Measurements from ENCODE around the gene EPHB1. TPM values are rescaled to one million over a fixed set of nuclear protein-coding genes. Genes with fewer than 3 reads are reported as not detected.

EPHB1 gene
- total RNA-seq, 3 donors from 2014 or later: 1.8 to 5.9 (median 3.4) TPM

DNA sequence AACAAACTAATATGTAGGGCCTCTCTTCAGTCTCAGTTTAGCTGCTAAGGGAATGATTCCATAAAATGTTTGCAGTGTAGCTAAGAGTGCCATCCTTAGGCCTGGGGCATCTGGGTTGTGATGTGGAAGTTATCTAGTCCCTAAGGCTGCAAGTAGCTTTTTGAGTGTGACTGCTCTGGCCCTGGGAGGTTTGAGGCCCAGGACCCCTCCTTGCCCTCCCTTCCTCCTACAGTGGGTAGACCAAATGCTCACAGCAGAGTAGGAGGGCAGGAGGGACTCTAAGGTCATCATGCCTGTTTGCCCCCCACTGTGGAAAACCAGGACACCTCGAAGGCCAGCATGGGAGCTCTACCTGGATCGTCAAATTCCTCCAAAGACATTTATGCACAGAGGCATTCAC lies 115.0 kb downstream of the EPHB1 start:
- intact Hi-C loops (cut with DNase I; ENCODE audit: low total_unique reads): no loop called here
- H3K27me3 ChIP-seq: no peaks in the 10 kb centered on the region

DNA sequence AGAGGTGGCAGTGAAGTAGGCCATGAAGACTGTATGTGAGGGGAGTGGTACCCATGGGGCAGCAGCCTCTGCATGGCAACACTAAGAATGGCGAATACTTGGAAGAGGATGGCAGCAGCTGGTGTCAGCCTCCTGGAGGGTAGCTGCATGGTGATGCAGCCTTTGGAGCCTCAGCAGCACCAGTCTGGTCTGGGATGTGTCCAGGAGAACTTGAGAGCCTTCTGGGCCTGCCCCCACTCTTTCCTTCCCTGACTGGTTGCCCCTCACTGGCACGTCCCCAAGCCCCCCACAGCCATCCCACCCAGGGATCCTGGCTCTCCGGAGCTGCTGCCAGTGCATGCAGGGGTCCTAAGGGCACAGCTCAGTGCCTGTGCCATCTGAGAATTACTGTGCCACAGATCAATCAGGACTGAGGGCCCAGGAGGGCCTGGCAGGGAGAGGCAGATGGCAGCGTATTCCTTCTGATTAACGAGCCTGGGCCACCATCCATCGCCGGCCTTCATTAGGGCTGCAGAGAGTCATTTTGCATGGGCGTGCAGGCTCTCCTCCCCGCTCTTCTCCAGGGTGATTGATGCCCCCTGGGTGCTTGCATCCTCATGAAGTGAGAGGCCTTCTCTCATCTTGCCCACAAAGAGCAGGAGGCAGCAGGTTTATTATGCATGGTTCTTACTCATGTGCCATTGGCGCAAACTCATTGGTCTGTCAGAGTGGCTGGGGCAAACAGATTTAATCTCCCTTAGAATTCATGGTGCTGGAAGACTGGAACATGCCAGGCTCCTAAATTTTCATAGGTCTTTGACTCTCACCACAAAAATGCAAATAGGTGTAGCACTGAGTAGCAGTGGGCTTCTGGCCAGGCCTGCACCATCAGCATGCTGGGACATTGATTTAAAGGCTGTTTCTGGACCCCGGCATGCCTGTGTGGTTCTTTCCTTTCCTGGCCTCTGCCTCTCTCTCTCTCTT lies 116.8 kb downstream of the EPHB1 start:
- TF ChIP-seq, protein P1, sequence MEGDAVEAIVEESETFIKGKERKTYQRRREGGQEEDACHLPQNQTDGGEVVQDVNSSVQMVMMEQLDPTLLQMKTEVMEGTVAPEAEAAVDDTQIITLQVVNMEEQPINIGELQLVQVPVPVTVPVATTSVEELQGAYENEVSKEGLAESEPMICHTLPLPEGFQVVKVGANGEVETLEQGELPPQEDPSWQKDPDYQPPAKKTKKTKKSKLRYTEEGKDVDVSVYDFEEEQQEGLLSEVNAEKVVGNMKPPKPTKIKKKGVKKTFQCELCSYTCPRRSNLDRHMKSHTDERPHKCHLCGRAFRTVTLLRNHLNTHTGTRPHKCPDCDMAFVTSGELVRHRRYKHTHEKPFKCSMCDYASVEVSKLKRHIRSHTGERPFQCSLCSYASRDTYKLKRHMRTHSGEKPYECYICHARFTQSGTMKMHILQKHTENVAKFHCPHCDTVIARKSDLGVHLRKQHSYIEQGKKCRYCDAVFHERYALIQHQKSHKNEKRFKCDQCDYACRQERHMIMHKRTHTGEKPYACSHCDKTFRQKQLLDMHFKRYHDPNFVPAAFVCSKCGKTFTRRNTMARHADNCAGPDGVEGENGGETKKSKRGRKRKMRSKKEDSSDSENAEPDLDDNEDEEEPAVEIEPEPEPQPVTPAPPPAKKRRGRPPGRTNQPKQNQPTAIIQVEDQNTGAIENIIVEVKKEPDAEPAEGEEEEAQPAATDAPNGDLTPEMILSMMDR (IDR thresholded peaks at IDR 0.05): no peak
- no peak for TF ChIP-seq POLR2A (IDR thresholded peaks at IDR 0.05)
- no peak for TF ChIP-seq POLR2AphosphoS5 (IDR thresholded peaks at IDR 0.05)

More for the DNA sequence above, 115.0 kb downstream of the EPHB1 start:
- DNase-seq (ENCODE audit: low spot score in 2 of 2): no peak
- TF ChIP-seq POLR2A (IDR thresholded peaks at IDR 0.05): no peak
- TF ChIP-seq, protein P1 (IDR thresholded peaks at IDR 0.05): no peak
- no peak for TF ChIP-seq POLR2AphosphoS5 (IDR thresholded peaks at IDR 0.05)
- no peaks in the 10 kb centered on the region for H3K4me1 ChIP-seq
- H3K27ac ChIP-seq: no peak overlapping the region
- no peak overlapping the region for H3K4me3 ChIP-seq
- H3K9me3 ChIP-seq: no peaks in the 10 kb centered on the region
- H3K36me3 ChIP-seq: no peaks in the 10 kb centered on the region

DNA sequence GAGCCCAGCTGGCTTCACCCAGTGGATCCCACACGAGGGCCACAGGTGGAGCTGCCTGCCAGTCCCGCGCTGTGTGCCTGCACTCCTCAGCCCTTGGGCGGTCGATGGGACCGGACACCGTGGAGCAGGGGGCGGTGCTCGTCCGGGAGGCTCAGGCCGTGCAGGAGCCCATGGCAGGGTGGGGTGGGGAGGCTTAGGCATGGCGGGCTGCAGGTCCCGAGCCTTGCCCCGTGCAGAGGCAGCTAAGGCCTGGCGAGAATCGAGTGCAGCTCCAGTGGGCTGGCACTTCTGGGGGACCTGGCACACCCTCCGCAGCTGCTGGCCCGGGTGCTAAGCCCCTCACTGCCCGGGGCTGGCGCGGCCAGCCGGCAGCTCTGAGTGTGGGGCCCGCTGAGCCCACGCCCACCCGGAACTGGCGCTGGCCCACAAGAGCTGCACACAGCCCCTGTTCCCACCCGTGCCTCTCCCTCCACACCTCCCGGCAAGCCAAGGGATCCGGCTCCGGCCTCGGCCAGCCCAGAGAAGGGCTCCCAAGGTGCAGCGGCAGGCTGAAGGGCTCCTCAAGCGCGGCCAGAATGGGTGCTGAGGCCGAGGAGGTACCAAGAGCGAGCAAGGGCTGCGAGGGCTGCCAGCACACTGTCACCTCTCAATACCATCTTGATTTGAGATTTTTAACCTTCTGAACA lies 121.4 kb downstream of the EPHB1 start:
- Histone ChIP-seq H3K36me3 (no peaks in the 10 kb centered on the region), H3K9me3 (no peaks in the 10 kb centered on the region), H3K27me3 (no peaks in the 10 kb centered on the region), H3K27ac (no peak overlapping the region), H3K4me1 (no peaks in the 10 kb centered on the region), H3K4me3 (no peak overlapping the region)
- TF ChIP-seq, protein P1 (IDR thresholded peaks at IDR 0.05): no peak
- TF ChIP-seq POLR2AphosphoS5 (IDR thresholded peaks at IDR 0.05): no peak
- TF ChIP-seq POLR2A (IDR thresholded peaks at IDR 0.05): no peak
- DNase-seq (ENCODE audit: low spot score in 2 of 2): no peak
- intact Hi-C loops (cut with DNase I; ENCODE audit: low total_unique reads): no loop called here

More for the DNA sequence above, 116.8 kb downstream of the EPHB1 start:
- Histone ChIP-seq H3K27me3 (no peaks in the 10 kb centered on the region), H3K9me3 (no peaks in the 10 kb centered on the region), H3K36me3 (no peaks in the 10 kb centered on the region), H3K4me3 (no peak overlapping the region), H3K27ac (no peak overlapping the region), H3K4me1 (no peaks in the 10 kb centered on the region)
- intact Hi-C loops (cut with DNase I; ENCODE audit: low total_unique reads): no loop called here
- DNase-seq (ENCODE audit: low spot score in 2 of 2): no peak

DNA sequence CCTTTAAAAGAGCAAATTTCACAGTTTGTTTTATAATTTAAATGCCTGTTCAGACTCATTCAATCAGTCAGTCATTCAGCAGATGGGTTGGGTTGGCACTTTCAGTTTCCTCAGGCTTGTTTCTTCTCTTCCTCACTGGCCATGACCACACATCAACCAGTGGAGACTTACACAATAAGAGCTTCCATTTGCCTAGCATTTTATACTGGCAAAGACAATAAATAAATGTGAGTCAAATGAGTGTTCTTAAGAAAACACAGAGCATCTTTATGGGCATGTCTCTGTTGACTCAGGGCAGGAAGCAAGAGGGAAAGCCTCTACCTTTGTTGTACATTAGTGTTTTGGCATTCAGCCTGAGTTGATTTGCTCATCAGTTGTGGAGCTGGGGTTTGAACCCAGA lies 122.6 kb downstream of the EPHB1 start:
- Histone ChIP-seq H3K27me3 (no peaks in the 10 kb centered on the region), H3K36me3 (no peaks in the 10 kb centered on the region), H3K4me3 (no peak overlapping the region), H3K9me3 (no peaks in the 10 kb centered on the region), H3K4me1 (no peaks in the 10 kb centered on the region), H3K27ac (no peak overlapping the region)
- intact Hi-C loops (cut with DNase I; ENCODE audit: low total_unique reads): no loop called here
- DNase-seq (ENCODE audit: low spot score in 2 of 2): no peak
- TF ChIP-seq POLR2A (IDR thresholded peaks at IDR 0.05) (no peak), POLR2AphosphoS5 (IDR thresholded peaks at IDR 0.05) (no peak)
- TF ChIP-seq, protein P1 (IDR thresholded peaks at IDR 0.05): no peak

DNA sequence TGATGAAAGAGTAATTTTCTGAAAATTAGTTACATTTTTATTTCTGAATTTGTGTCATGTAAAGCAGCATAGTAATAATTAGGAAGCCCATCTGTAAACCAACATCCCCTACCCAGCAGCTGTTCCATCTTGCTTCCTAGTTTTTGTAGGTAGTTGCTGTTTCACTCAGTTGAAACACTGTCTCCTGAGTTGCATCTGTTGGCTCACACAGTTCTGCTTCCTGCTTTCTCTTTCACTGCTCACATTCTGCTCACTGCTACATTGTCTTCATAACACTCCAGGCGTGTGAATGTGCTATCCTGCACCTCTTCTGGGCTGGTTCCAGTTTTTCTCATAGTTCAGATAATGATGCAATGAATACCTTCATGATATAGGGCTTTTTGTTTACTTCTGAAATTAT lies 123.4 kb downstream of the EPHB1 start:
- H3K36me3 ChIP-seq: no peaks in the 10 kb centered on the region
- no peak overlapping the region for H3K27ac ChIP-seq
- intact Hi-C loops (cut with DNase I; ENCODE audit: low total_unique reads): no loop called here
- no peaks in the 10 kb centered on the region for H3K4me1 ChIP-seq
- no peak for DNase-seq (ENCODE audit: low spot score in 2 of 2)
- no peaks in the 10 kb centered on the region for H3K9me3 ChIP-seq
- no peak overlapping the region for H3K4me3 ChIP-seq
- H3K27me3 ChIP-seq: no peaks in the 10 kb centered on the region
- TF ChIP-seq, protein P1 (IDR thresholded peaks at IDR 0.05): no peak
- TF ChIP-seq POLR2AphosphoS5 (IDR thresholded peaks at IDR 0.05) (no peak), POLR2A (IDR thresholded peaks at IDR 0.05) (no peak)
